ENCODE data around the gene HOXC5.

DNA sequence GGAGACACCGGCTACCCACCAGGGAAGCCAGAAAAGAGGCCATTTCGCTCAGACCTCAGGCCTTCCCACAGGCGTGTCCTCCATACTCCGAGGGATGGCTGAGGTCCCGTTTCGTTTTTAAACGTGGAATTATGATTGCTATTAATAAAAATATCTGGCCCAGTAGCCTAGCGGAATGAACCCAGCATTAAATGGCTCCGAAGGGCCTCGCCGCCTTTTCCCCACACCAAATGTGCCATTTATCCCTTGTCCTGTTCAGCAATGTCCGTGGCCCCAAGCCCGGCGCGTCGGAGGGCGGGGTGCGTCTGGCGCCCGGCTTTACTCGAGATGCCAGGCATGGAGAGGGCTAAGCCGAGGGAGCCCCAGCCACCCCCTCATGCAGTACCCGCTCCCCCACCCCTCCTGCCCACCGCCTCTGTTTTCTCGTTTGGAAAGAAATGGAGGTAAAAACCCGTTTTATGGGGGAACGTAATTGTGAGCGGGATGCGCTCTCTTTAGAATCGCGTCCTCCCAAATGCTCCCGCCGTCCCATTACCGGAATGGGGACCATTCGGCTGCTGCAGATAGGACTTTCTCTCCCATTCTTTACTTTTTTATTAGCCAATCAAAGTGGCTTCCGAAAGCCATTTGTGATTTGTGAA is 18.4 kb upstream of the HOXC5 start:
- TF ChIP-seq, protein P1, sequence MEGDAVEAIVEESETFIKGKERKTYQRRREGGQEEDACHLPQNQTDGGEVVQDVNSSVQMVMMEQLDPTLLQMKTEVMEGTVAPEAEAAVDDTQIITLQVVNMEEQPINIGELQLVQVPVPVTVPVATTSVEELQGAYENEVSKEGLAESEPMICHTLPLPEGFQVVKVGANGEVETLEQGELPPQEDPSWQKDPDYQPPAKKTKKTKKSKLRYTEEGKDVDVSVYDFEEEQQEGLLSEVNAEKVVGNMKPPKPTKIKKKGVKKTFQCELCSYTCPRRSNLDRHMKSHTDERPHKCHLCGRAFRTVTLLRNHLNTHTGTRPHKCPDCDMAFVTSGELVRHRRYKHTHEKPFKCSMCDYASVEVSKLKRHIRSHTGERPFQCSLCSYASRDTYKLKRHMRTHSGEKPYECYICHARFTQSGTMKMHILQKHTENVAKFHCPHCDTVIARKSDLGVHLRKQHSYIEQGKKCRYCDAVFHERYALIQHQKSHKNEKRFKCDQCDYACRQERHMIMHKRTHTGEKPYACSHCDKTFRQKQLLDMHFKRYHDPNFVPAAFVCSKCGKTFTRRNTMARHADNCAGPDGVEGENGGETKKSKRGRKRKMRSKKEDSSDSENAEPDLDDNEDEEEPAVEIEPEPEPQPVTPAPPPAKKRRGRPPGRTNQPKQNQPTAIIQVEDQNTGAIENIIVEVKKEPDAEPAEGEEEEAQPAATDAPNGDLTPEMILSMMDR (IDR thresholded peaks at IDR 0.05; ENCODE audit: low read length): no peak
- TF ChIP-seq EZH2 (optimal IDR thresholded peaks at IDR 0.05; ENCODE audit: low read depth, low read length): no peak
